Measurements from ENCODE around the gene KCNQ4. TPM values are rescaled to one million over a fixed set of nuclear protein-coding genes. Genes with fewer than 3 reads are reported as not detected.

KCNQ4 gene
- total and polyA plus RNA-seq, 2 of the 8 experiments (the other 6 are each of a cell fraction or from before 2014, with no cell fraction given) = 2.2 to 3.9 TPM

DNA sequence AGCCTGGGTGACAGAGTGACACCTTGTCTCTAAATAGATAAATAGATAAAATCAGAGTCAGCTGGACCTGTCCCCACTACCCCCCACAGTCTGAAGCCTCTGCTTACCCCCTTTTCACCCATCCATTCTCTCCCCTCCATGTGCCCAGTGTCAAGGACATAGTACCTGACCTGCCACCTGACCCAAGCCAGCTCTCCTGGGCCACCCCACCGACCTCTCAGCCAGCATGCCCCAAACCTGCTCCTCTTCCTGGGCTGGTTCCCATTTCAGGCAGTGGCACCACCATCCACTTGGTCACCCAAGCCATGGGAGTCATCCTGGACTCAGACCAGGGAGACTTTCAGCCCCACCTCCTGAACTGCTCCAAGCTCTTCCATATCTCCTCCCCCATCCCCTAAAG, 50.4 kb downstream of the KCNQ4 start:
- Histone ChIP-seq H3K36me3 (ENCODE audit: control insufficient read depth in 2 of 4, insufficient read depth in 4 of 4, low read length in 3 of 4) (peaks cover 0 to 5% (median 0%) of the 10 kb centered on the region in 4 experiments; a peak in 1 of 8 replicates), H3K27ac (ENCODE audit: low read depth, low read length) (no peak overlapping the region), H3K23me2 (ENCODE audit: low read depth, low read length) (no peaks in the 10 kb centered on the region), H2BK120ac (replicated peaks; ENCODE audit: low read depth, low read length) (no peak overlapping the region), H3K9me3 (ENCODE audit: insufficient read depth in 2 of 2, low read depth in 1 of 2, low read length in 1 of 2) (no peaks in the 10 kb centered on the region), H3K4ac (replicated peaks; ENCODE audit: insufficient read length, low read depth, low read length) (no peak overlapping the region), H3K9ac (replicated peaks in 1 of 4; ENCODE audit: extremely low read depth in 1 of 4, low read depth in 3 of 4, low read length in 3 of 4) (no peak overlapping the region), H2AFZ (ENCODE audit: low read length) (no peak overlapping the region), H4K91ac (replicated peaks; ENCODE audit: insufficient read length, low read length) (no peak overlapping the region), H3K14ac (ENCODE audit: insufficient read length) (no peak overlapping the region), H3K23ac (ENCODE audit: insufficient read length) (no peak overlapping the region), H4K5ac (ENCODE audit: insufficient read length, low read depth, low read length) (no peak overlapping the region), H3K18ac (ENCODE audit: extremely low read depth, low read length) (no peak overlapping the region), H2BK12ac (ENCODE audit: low read depth, low read length) (no peak overlapping the region), H3K79me1 (ENCODE audit: low read depth, low read length) (no peaks in the 10 kb centered on the region), H4K8ac (ENCODE audit: extremely low read depth, insufficient read depth, low read length) (no peak overlapping the region), H3K4me1 (replicated peaks in 1 of 4; ENCODE audit: control insufficient read depth in 3 of 4, insufficient read depth in 4 of 4, low read length in 3 of 4) (no peaks in the 10 kb centered on the region; a peak in 1 of 7 replicates), H2BK15ac (ENCODE audit: low read length) (no peak overlapping the region), H3K56ac (replicated peaks; ENCODE audit: insufficient read length, low read depth, low read length) (no peak overlapping the region), H2BK20ac (ENCODE audit: low read length) (no peak overlapping the region), H3K79me2 (ENCODE audit: control insufficient read depth in 1 of 2, insufficient read depth in 2 of 2, low read length in 2 of 2) (no peaks in the 10 kb centered on the region), H2BK5ac (ENCODE audit: low read depth, low read length) (no peak overlapping the region), H2AK5ac (ENCODE audit: low read depth, low read length) (no peak overlapping the region), H3K4me2 (ENCODE audit: insufficient read depth in 1 of 2, low read depth in 2 of 2, low read length in 2 of 2) (no peak overlapping the region), H3K27me3 (replicated peaks in 1 of 4; ENCODE audit: control insufficient read depth in 3 of 4, extremely low read depth in 1 of 4, insufficient read depth in 3 of 4, low read length in 3 of 4) (no peaks in the 10 kb centered on the region), H4K20me1 (replicated peaks in 1 of 2; ENCODE audit: control insufficient read depth in 1 of 2, insufficient read depth in 2 of 2, low read length in 2 of 2) (no peaks in the 10 kb centered on the region), H3K4me3 (ENCODE audit: extremely low read depth in 1 of 4, insufficient read depth in 2 of 4, low read depth in 3 of 4, low read length in 4 of 4) (no peak overlapping the region)
- TF ChIP-seq NANOG (IDR thresholded peaks at IDR 0.05; ENCODE audit: insufficient read depth, low read depth, low read length, poor library complexity, severe bottlenecking) (no peak), CREB1 (IDR thresholded peaks at IDR 0.05) (no peak), FOSL1 (IDR thresholded peaks at IDR 0.05; ENCODE audit: insufficient read depth, low read depth, low read length) (no peak), KDM1A (IDR thresholded peaks at IDR 0.05; ENCODE audit: borderline replicate concordance, low read length) (no peak), TCF12 (IDR thresholded peaks at IDR 0.05; ENCODE audit: low read depth, low read length) (no peak), SUZ12 (IDR thresholded peaks at IDR 0.05; ENCODE audit: low read length) (no peak), ZNF274 (IDR thresholded peaks at IDR 0.05; ENCODE audit: borderline replicate concordance, extremely low read depth, low read length) (no peak), SRF (IDR thresholded peaks at IDR 0.05; ENCODE audit: low read depth, low read length) (no peak), PHF8 (conservative IDR thresholded peaks at IDR 0.05; ENCODE audit: low read depth, low read length) (no peak)
- TF ChIP-seq, protein P1, sequence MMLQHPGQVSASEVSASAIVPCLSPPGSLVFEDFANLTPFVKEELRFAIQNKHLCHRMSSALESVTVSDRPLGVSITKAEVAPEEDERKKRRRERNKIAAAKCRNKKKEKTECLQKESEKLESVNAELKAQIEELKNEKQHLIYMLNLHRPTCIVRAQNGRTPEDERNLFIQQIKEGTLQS (IDR thresholded peaks at IDR 0.05; ENCODE audit: insufficient read depth, low read depth, low read length) = no peak
- FAIRE-seq = no peak
- ChIA-PET CTCF (ENCODE audit: partially characterized antibody) (interaction anchor here (0.7 to 4.0 kb wide), 5 partner anchors 13 to 115 kb away, joined by 3 to 31 read pairs (median 8); no protein-coding TSS in a partner anchor), POLR2A (ENCODE audit: partially characterized antibody) (interaction anchor here (0.6 kb wide), 1 partner anchor 72 kb away, joined by 3 read pairs; no protein-coding TSS in a partner anchor)
- 78% methylated on average over 1 of the region's 1 CpG; no CpG with 5 or more reads in 1 of the 2 experiments for WGBS, 2 experiments (ENCODE audit: extremely low coverage in 1 of 2, insufficient coverage in 1 of 2, insufficient read length in 1 of 2, insufficient replicate concordance in 2 of 2, low coverage in 1 of 2, low lambda C conversion rate in 2 of 2, missing lambda C conversion rate in 1 of 2)
- DNase-seq (ENCODE audit: low read depth in 1 of 2, low spot score in 2 of 2) = no peak
